ENCODE data around the gene KDM4F.
A peak's percentile ranks its signal among the peaks of the same experiment; 100 is the strongest.

Gene KDM4F

DNA sequence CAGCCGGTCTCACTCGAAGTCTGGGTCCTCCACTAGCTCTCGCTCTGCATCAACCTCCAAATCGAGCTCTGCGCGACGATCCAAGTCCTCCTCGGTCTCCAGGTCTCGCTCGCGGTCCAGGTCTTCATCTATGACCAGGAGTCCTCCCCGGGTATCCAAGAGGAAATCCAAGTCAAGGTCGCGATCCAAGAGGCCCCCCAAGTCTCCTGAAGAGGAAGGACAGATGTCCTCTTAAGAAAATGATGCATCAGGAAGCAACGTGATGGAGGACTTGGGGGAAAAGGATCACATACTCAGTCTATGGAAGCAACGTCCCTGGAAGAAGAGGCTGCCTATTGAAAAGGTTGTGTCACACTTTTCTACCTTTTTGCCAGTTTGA, 18.6 kb downstream of the KDM4F start:
- TF ChIP-seq, protein P1, sequence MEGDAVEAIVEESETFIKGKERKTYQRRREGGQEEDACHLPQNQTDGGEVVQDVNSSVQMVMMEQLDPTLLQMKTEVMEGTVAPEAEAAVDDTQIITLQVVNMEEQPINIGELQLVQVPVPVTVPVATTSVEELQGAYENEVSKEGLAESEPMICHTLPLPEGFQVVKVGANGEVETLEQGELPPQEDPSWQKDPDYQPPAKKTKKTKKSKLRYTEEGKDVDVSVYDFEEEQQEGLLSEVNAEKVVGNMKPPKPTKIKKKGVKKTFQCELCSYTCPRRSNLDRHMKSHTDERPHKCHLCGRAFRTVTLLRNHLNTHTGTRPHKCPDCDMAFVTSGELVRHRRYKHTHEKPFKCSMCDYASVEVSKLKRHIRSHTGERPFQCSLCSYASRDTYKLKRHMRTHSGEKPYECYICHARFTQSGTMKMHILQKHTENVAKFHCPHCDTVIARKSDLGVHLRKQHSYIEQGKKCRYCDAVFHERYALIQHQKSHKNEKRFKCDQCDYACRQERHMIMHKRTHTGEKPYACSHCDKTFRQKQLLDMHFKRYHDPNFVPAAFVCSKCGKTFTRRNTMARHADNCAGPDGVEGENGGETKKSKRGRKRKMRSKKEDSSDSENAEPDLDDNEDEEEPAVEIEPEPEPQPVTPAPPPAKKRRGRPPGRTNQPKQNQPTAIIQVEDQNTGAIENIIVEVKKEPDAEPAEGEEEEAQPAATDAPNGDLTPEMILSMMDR (IDR thresholded peaks at IDR 0.05; ENCODE audit: low read depth, low read length): no peak
- no peaks in the 10 kb centered on the region for H3K9me3 ChIP-seq
- no peaks in the 10 kb centered on the region for H3K27me3 ChIP-seq
- no peaks in the 10 kb centered on the region for H3K4me1 ChIP-seq
- no peak for DNase-seq
- H3K4me3 ChIP-seq (ENCODE audit: low read depth, low read length): peak overlapping the region; percentile 87
- peaks cover 6% of the 10 kb centered on the region; the same call in 1 of the 2 replicates for H3K36me3 ChIP-seq

DNA sequence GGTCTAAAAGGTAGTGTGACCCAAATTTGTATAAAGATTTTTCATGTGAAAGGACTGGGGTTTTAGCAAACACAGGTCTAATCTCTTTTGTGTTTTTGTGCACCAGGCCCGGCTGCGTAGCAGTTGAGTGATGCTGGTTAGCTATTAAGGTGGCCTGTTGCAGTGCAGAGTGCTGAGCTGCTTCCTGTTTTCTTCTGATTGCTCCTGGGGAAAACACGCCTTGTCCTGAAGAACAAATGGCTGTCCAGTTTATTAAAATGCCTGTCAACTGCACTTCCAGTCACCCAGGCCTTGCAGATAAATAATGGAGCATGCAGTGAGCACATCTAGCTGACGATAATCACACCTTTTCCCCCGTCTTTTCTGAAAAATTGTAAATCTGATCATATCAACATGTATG, 19.3 kb downstream of the KDM4F start:
- no peaks in the 10 kb centered on the region for H3K27me3 ChIP-seq
- no peaks in the 10 kb centered on the region for H3K4me1 ChIP-seq
- DNase-seq: peak; percentile 84
- H3K36me3 ChIP-seq: peaks cover 6% of the 10 kb centered on the region; the same call in 1 of the 2 replicates
- H3K9me3 ChIP-seq: no peaks in the 10 kb centered on the region
- TF ChIP-seq, protein P1 (IDR thresholded peaks at IDR 0.05; ENCODE audit: low read depth, low read length): no peak
- peak overlapping the region; percentile 87 for H3K4me3 ChIP-seq (ENCODE audit: low read depth, low read length)

DNA sequence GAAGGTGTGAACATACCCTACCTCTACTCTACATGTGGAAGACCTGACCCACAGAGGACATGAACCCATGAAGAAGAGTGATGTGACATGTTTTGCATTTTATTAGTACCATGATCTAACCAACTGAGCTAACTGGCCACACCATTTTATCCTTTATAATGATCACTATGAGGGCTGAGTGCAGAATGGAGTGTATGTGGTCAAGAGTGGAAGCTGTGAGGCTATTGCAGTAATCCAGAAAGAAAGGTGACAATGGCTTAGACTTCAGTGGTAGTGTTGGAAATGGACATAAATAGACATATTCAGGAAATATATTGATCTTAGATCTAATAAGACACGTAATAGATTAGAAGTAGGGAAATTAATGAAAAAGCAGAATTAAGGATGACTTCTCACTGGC, 21.2 kb downstream of the KDM4F start:
- Histone ChIP-seq H3K9me3 (no peaks in the 10 kb centered on the region), H3K27me3 (no peaks in the 10 kb centered on the region), H3K36me3 (peaks cover 6% of the 10 kb centered on the region; the same call in 1 of the 2 replicates), H3K4me1 (no peaks in the 10 kb centered on the region), H3K4me3 (ENCODE audit: low read depth, low read length) (no peak overlapping the region)
- TF ChIP-seq, protein P1 (IDR thresholded peaks at IDR 0.05; ENCODE audit: low read depth, low read length): no peak
- DNase-seq: no peak

DNA sequence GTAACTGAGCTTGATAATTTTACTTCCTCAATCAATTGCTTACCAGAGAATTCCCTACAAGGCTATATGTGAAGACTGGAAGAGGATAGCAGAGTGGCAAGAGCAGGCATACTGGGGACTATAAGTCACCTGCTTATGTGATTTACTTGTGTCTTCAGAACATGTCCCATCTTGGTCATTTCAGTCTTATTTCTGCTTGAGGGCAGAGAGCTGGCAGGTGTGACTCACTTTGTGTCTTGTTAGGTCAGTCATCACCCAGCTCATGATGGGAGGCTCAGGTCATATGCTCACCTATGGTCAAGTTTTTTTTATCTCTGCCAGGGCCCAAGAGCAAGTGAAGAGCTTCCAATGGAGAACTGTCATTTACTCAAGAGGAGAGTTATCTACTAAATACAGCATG, 23.7 kb downstream of the KDM4F start:
- H3K4me1 ChIP-seq: no peaks in the 10 kb centered on the region
- no peaks in the 10 kb centered on the region for H3K9me3 ChIP-seq
- no peak for DNase-seq
- H3K36me3 ChIP-seq: peaks cover 6% of the 10 kb centered on the region; the same call in 1 of the 2 replicates
- TF ChIP-seq, protein P1 (IDR thresholded peaks at IDR 0.05; ENCODE audit: low read depth, low read length): no peak
- H3K4me3 ChIP-seq (ENCODE audit: low read depth, low read length): no peak overlapping the region
- no peaks in the 10 kb centered on the region for H3K27me3 ChIP-seq

DNA sequence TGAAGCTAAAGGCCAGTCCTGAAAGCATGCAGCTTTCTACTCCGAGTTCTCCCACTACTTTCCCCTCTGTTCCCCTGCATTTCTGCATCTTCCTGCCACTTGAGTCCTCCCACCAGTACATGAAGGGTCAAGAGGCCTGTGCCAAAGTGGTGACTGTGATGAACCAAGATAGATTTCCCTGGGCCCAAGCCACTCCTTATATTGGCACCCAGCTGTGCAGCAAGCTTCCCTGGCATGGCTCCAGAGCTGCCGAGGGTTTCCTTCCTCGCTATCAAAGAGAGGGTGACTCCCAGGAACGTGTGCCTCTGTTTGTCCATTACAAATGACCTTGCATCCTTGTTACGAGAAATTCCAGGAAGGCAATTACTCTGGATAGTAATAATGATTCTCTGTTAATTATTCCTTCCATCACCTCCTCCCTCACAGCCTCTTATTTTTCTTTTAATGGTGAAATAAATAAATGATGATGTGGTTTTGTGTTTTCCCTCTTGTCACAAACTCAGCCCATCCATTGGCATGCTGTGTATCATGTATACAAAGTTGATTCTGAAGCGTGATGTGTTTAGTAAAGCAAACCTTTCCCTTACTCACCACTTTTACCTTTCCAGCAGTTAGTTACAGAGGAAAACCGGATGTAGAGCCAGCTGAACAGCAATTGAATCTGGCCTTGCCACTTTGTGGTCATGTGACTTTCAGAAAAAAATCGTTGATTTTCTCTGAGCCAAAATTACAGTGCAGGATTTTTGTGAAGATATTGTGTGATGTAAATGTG, 25.8 kb downstream of the KDM4F start:
- Histone ChIP-seq H3K36me3 (peaks cover 6% of the 10 kb centered on the region; the same call in 1 of the 2 replicates), H3K4me1 (no peaks in the 10 kb centered on the region), H3K9me3 (no peaks in the 10 kb centered on the region), H3K27me3 (no peaks in the 10 kb centered on the region), H3K4me3 (ENCODE audit: low read depth, low read length) (no peak overlapping the region)
- TF ChIP-seq, protein P1 (IDR thresholded peaks at IDR 0.05; ENCODE audit: low read depth, low read length): no peak
- peak; percentile 45 for DNase-seq

DNA sequence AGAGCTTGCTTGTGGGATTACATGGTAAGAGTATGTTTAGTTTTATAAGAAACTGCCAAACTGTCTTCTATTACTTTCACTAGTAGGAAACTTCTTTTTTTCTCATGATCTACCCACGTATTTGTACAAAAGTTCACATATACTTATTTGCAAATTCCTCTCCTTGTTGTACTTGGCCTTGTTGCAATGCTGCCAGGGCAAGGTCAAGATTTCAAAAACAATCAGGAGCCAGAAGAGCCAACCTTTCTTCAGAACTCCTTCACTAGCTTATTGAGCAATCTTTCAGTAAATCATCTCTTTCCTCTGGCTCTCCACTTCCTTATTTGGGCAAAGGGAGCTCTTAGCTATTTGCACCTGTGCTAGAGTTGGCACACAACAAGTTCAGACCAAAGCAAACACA, 27.2 kb downstream of the KDM4F start:
- H3K27me3 ChIP-seq: no peaks in the 10 kb centered on the region
- no peaks in the 10 kb centered on the region for H3K36me3 ChIP-seq
- no peak overlapping the region for H3K4me3 ChIP-seq (ENCODE audit: low read depth, low read length)
- no peaks in the 10 kb centered on the region for H3K4me1 ChIP-seq
- no peaks in the 10 kb centered on the region for H3K9me3 ChIP-seq
- no peak for DNase-seq
- TF ChIP-seq, protein P1 (IDR thresholded peaks at IDR 0.05; ENCODE audit: low read depth, low read length): no peak
